ENCODE measurements around the gene MBP.
"Not testable (repeated sequence)": the region's sequence is repeated elsewhere in the genome, so short reads cannot be mapped to it uniquely, and the experiment has no call there.

The MBP gene

DNA sequence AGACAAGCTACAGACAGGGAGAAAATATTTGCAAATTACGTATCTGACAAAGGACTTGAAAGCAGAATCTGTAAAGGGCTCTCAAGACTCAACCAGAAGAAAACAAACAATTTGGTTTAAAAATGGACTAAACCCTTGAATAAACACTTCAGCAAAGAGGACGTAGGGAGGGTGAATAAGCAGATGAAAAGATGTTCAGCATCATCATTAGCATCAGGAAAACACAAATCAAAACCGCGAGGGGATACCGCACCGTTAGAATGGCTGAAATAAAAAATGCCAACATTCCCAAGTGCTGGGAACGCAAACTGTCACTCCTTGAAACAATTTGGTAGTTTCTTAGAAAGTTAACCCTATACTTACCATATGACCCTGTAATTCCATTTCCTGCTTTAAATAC is 136.7 kb downstream of the MBP start:
- Histone ChIP-seq H3K9ac (ENCODE audit: low read length) (no peak overlapping the region), H3K9me3 (ENCODE audit: control insufficient read depth, low read depth, low read length) (no peaks in the 10 kb centered on the region), H3K27ac (ENCODE audit: low read length) (no peak overlapping the region), H3K36me3 (ENCODE audit: control insufficient read depth, low read depth, low read length) (no peaks in the 10 kb centered on the region), H3K27me3 (ENCODE audit: control insufficient read depth, insufficient read depth, low read length) (no peaks in the 10 kb centered on the region), H3K4me3 (ENCODE audit: low read length) (no peak overlapping the region), H3K4me1 (ENCODE audit: control insufficient read depth, low read depth, low read length) (peaks cover 3% of the 10 kb centered on the region)

DNA sequence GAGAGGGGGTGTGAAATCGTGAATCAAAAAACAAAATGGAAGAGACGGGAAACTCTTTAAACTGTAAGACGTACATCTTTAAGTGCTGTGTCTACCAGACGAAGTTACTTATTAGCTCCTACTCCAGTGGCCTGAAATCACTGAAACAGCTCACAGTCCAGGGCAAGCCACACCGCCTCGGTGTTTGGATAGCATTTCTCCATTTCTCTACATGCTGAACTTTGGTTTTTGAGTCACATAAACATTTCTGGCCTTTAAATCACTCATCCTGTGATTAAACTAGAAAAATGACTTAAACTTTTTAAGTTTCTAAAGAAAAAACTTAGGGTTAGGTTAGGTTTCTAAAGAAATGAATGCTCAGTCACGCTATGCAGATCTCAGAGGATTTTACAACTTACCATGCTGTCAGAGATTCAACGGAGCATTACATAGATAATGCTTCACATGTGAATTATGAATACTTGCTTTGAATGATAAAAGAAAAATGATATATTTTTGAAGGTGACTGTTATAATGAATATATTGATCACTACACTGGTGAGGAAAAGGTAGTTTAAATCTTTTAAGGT is 138.4 kb downstream of the MBP start:
- no peaks in the 10 kb centered on the region for H3K27me3 ChIP-seq (ENCODE audit: control insufficient read depth, insufficient read depth, low read length)
- no peaks in the 10 kb centered on the region for H3K36me3 ChIP-seq (ENCODE audit: control insufficient read depth, low read depth, low read length)
- no peak overlapping the region for H3K9ac ChIP-seq (ENCODE audit: low read length)
- peaks cover 3% of the 10 kb centered on the region for H3K4me1 ChIP-seq (ENCODE audit: control insufficient read depth, low read depth, low read length)
- H3K27ac ChIP-seq (ENCODE audit: low read length): no peak overlapping the region
- no peaks in the 10 kb centered on the region for H3K9me3 ChIP-seq (ENCODE audit: control insufficient read depth, low read depth, low read length)
- no peak overlapping the region for H3K4me3 ChIP-seq (ENCODE audit: low read length)

DNA sequence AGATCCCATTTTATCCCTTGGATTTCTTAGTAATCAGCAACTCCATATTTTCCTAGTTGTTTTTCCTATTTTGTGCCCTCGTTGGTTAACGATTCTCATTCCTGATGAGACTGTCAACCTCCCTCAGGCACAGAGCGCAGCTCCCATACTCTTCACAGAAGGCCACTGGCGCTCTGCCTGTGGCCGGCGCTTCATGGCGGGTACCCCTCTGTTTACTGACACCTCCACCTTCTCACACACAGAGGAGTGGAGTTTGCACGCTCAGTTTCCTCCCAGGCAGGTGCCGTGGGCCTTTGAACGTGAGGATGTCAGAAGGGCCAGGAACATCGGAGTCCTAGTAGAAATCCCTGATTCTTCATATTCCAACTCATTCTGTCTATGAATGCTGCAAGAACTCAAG is 139.0 kb downstream of the MBP start:
- no peak overlapping the region for H3K27ac ChIP-seq (ENCODE audit: low read length)
- H3K9ac ChIP-seq (ENCODE audit: low read length): no peak overlapping the region
- no peaks in the 10 kb centered on the region for H3K9me3 ChIP-seq (ENCODE audit: control insufficient read depth, low read depth, low read length)
- H3K4me1 ChIP-seq (ENCODE audit: control insufficient read depth, low read depth, low read length): peaks cover 3% of the 10 kb centered on the region
- no peaks in the 10 kb centered on the region for H3K27me3 ChIP-seq (ENCODE audit: control insufficient read depth, insufficient read depth, low read length)
- no peak overlapping the region for H3K4me3 ChIP-seq (ENCODE audit: low read length)
- no peaks in the 10 kb centered on the region for H3K36me3 ChIP-seq (ENCODE audit: control insufficient read depth, low read depth, low read length)

DNA sequence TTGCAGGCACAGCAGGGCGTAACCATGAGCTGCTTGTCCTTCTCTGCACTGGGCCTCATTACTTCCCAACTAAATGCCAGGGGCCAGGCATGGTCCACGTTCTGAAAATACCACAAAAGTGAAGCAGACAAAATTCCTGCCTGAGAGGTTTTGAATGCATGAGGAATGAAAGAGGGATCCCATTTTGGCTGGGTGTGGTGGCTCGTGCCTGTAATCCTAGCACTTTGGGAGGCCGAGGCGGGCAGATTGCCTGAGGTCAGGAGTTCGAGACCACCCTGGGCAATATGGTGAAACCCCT is 139.5 kb downstream of the MBP start:
- no peaks in the 10 kb centered on the region for H3K9me3 ChIP-seq (ENCODE audit: control insufficient read depth, low read depth, low read length)
- no peaks in the 10 kb centered on the region for H3K27me3 ChIP-seq (ENCODE audit: control insufficient read depth, insufficient read depth, low read length)
- H3K36me3 ChIP-seq (ENCODE audit: control insufficient read depth, low read depth, low read length): no peaks in the 10 kb centered on the region
- no peak overlapping the region for H3K9ac ChIP-seq (ENCODE audit: low read length)
- H3K4me1 ChIP-seq (ENCODE audit: control insufficient read depth, low read depth, low read length): peaks cover 3% of the 10 kb centered on the region
- no peak overlapping the region for H3K4me3 ChIP-seq (ENCODE audit: low read length)
- H3K27ac ChIP-seq (ENCODE audit: low read length): no peak overlapping the region

DNA sequence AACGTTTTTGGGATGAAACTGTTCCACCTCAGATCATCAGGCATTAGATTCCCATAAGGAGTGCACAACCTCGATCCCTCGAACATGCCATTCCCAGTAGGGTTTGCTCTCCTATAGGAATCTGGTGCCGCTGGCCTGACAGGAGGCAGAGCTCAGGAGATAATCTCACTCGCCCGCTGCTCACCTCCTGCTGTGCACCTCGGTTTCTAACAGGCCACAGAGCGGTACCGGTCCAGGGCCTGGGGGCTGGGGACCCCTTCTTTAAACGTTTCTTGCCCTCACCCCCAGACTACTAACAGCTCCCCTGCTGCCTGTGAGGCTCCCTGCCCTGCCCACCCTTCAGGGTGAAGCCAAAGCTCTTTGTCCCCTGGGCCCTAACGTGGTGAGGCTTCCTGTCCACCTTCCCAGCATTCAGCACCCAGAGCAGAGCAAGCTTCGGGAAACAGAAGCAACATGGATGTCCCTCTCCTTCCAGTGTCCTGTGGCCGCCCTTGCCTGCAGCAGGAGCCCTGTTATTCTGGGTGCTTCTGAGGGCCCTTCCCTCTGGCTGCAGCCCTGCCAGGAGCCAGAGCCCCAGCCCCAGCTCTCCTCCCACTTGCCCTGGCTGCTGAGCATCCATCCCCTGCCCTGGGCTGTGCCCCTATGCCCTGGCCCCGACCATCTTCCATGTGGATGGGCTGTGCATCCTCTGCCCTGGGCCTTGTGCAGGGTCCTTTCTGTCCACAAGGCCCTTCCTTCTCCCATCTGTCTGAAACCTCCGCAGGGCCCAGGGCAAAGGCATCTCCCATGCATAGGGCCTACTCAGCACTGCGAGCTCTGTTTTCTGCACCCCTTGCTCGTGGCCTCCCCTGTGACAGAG is 140.1 kb downstream of the MBP start:
- Histone ChIP-seq H3K36me3 (ENCODE audit: control insufficient read depth, low read depth, low read length) (no peaks in the 10 kb centered on the region), H3K4me1 (ENCODE audit: control insufficient read depth, low read depth, low read length) (peaks cover 3% of the 10 kb centered on the region), H3K27ac (ENCODE audit: low read length) (no peak overlapping the region), H3K9me3 (ENCODE audit: control insufficient read depth, low read depth, low read length) (no peaks in the 10 kb centered on the region), H3K4me3 (ENCODE audit: low read length) (no peak overlapping the region), H3K9ac (ENCODE audit: low read length) (no peak overlapping the region), H3K27me3 (ENCODE audit: control insufficient read depth, insufficient read depth, low read length) (no peaks in the 10 kb centered on the region)

DNA sequence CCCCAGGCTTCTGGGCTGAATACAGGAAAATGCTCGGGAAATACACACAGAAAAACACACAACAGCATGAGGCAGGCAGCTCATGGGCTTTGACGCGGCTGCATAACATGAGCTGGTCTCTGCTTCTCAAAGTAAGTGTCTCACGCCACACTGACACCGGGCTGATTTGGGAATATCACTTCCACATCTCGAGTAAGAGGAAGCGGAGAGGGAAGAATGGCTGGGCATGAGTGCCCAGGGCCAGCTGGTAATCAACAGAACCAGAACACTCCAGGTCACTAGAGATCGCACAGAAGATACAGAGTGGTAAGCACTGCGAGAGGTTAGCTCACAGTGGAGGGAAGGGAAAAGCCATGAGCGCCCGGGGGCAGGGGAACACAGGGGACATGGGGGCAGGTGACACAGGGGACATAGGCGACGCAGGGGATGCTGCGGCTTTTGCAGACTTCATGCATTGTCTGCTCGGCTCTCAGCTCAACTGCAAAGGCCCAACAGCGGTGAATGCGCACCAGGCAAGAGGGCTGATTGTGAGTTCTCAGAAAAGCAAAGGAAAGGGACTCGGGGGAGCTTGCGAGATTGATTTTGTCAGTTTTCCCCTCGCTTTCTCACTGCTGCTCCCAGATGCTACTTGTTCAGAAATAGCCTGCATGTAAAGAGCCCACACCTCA is 141.4 kb downstream of the MBP start:
- Histone ChIP-seq H3K4me3 (ENCODE audit: low read length) (no peak overlapping the region), H3K27me3 (ENCODE audit: control insufficient read depth, insufficient read depth, low read length) (no peaks in the 10 kb centered on the region), H3K4me1 (ENCODE audit: control insufficient read depth, low read depth, low read length) (peaks cover 3% of the 10 kb centered on the region), H3K9me3 (ENCODE audit: control insufficient read depth, low read depth, low read length) (no peaks in the 10 kb centered on the region), H3K9ac (ENCODE audit: low read length) (no peak overlapping the region), H3K36me3 (ENCODE audit: control insufficient read depth, low read depth, low read length) (no peaks in the 10 kb centered on the region), H3K27ac (ENCODE audit: low read length) (no peak overlapping the region)

DNA sequence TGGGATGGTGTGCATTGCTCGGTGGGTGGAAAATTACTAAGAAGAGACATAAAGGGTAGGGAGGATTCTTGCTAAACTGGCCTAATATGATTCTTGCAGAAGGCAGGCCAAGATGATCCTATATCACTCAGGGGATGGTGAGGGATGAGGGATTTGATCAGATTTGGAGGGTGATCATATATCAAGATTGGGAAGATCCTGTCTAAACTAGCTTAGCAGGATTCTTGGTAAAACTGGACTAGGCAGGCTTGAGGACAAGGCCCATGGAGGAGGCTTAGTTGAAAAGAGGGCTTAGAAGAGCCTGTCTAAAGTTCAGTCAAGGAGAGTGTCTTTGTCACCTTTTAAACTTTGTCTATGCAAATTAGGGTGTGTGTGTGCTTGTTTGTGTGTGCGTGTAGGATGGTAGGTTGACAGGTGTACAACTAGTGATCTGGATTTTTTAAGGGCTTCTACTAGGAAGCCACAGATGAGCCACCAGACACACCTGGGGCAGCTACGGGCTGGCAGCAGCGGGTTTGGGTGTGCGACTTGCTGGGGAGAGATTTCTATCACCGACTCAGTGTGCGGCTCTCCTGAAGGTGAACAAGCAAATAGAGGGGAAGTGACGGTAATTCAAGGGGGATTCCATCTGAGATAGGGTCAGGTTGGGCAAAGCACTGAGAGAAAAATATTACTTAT is 142.1 kb downstream of the MBP start:
- not testable (repeated sequence) for H3K4me3 ChIP-seq (ENCODE audit: low read length); H3K27ac ChIP-seq (ENCODE audit: low read length); H3K9ac ChIP-seq (ENCODE audit: low read length); H3K27me3 ChIP-seq (ENCODE audit: control insufficient read depth, insufficient read depth, low read length); H3K9me3 ChIP-seq (ENCODE audit: control insufficient read depth, low read depth, low read length); H3K36me3 ChIP-seq (ENCODE audit: control insufficient read depth, low read depth, low read length); H3K4me1 ChIP-seq (ENCODE audit: control insufficient read depth, low read depth, low read length)

DNA sequence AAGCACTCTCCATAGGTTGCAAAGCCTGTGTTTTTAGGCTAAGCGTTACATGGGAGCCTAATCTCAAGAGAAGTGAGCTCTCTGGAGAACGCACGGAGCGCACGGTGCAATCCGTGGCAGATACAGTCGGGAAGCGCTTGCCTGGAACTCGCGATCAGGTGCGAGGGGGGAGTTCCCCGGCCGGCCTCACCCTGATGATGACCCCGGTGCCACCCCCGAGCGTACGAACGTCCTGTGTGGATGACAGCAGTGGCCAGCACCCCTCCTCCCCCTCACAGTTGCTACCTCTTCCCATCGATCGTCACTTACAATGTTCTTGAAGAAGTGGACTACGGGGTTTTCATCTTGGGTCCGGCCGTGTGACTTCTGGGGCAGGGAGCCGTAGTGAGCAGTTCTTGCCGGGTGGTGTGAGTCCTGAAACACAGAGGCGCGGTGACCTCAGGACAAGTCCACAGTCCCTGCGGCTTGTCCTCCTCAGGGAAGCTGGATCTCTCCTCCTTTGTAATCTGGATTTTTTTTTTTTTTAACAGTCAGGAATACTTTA is 142.9 kb downstream of the MBP start:
- H3K4me3 ChIP-seq (ENCODE audit: low read length): no peak overlapping the region
- H3K36me3 ChIP-seq (ENCODE audit: control insufficient read depth, low read depth, low read length): no peaks in the 10 kb centered on the region
- H3K9me3 ChIP-seq (ENCODE audit: control insufficient read depth, low read depth, low read length): no peaks in the 10 kb centered on the region
- H3K9ac ChIP-seq (ENCODE audit: low read length): no peak overlapping the region
- peaks cover 3% of the 10 kb centered on the region for H3K4me1 ChIP-seq (ENCODE audit: control insufficient read depth, low read depth, low read length)
- no peak overlapping the region for H3K27ac ChIP-seq (ENCODE audit: low read length)
- H3K27me3 ChIP-seq (ENCODE audit: control insufficient read depth, insufficient read depth, low read length): no peaks in the 10 kb centered on the region

DNA sequence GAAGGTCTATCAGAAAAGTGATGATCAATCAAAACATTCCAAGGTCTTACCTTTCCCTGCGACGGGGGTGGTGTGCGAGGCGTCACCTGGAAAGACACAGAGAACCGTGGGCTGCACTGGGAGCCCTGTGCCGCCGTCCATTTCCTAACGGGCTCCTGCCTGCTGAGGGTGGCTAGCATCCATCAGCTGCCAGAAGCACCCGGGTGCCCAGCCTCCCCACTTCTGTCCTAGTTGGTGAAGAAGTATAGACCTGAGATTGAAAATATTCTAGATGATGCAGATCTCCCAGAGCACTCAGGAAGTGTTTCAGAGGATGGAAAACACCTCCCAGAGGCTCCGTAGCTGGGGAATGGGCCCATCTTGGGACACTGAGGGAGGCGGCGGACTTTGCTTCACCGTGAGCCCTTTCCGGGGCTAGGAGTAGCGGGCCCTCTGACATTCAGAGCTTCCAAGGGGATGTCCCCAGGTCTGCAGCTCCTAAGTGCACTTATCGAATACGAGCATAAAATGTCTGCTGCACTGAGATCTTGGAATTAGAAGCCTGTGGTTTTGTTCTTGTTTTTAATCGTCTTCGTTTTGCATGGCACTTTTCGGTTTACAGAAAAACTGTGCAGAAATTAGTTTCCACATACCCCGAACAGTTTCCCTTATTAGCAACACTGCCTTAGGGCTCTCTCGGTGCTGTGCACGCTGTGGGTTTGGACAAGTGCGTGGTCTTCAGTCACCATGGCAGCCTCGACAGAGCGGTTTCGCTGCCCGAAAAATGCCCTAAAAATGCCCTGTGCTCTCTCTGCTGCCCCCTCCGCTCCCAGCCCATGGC is 143.5 kb downstream of the MBP start:
- peaks cover 3% of the 10 kb centered on the region for H3K4me1 ChIP-seq (ENCODE audit: control insufficient read depth, low read depth, low read length)
- H3K27ac ChIP-seq (ENCODE audit: low read length): no peak overlapping the region
- H3K4me3 ChIP-seq (ENCODE audit: low read length): no peak overlapping the region
- H3K36me3 ChIP-seq (ENCODE audit: control insufficient read depth, low read depth, low read length): no peaks in the 10 kb centered on the region
- H3K9ac ChIP-seq (ENCODE audit: low read length): no peak overlapping the region
- H3K9me3 ChIP-seq (ENCODE audit: control insufficient read depth, low read depth, low read length): no peaks in the 10 kb centered on the region
- no peaks in the 10 kb centered on the region for H3K27me3 ChIP-seq (ENCODE audit: control insufficient read depth, insufficient read depth, low read length)

DNA sequence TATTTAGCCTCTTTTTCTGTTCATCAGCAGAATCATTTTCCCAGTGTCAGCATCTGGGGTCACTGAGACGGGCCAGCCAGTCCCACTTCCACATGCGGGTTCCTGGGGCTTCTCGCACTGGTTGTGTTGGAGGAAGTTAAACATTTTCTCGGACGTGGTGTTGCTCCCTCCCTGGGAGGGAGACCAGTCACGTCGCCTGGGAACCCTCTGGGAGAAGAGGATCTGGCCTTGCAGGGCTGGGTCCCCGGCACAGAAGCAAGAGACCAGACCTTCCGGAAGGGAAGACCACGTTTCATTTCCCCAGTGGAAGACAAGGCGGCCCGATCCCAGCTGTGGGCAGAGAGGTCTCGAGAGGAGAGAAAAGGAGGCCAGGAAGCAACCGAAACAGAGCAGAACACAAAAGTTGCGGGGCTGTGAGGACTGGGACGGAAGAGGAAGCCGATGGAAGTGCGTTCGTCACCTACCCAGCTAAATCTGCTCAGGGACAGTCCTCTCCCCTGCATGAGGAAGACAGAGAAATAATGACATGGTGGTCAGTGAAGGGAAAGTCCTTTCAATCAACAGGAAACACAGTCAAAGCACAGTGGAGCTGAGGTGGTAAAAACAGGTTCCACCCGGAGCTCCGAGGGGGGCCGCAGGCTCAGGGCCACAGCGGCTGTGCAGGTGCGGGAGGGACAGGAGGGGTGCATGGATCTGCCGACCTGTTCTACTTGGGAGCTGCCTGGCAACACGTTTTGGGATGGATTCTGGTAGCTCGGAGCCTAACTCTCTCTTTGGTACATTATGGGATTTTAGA is 144.4 kb downstream of the MBP start:
- no peaks in the 10 kb centered on the region for H3K9me3 ChIP-seq (ENCODE audit: control insufficient read depth, low read depth, low read length)
- no peaks in the 10 kb centered on the region for H3K27me3 ChIP-seq (ENCODE audit: control insufficient read depth, insufficient read depth, low read length)
- H3K27ac ChIP-seq (ENCODE audit: low read length): no peak overlapping the region
- peaks cover 6% of the 10 kb centered on the region for H3K4me1 ChIP-seq (ENCODE audit: control insufficient read depth, low read depth, low read length)
- H3K36me3 ChIP-seq (ENCODE audit: control insufficient read depth, low read depth, low read length): no peaks in the 10 kb centered on the region
- no peak overlapping the region for H3K9ac ChIP-seq (ENCODE audit: low read length)
- H3K4me3 ChIP-seq (ENCODE audit: low read length): no peak overlapping the region
